ENCODE data around the gene TGFB1. TPM values are rescaled to one million over a fixed set of nuclear protein-coding genes. Genes with fewer than 3 reads are reported as not detected.
"Not testable (repeated sequence)": the region's sequence is repeated elsewhere in the genome, so short reads cannot be mapped to it uniquely, and the experiment has no call there.

The TGFB1 gene
- total RNA-seq, 1 donor from 2014 or later = 25.7 TPM

GRCh38 chr19:41294393-41294792, 59.3 kb downstream of the TGFB1 start:
- H3K36me3 ChIP-seq (ENCODE audit: control insufficient read depth, insufficient read depth, low read length) = peaks cover 18% of the 10 kb centered on the region
- no peaks in the 10 kb centered on the region for H3K27me3 ChIP-seq (ENCODE audit: control insufficient read depth, insufficient read depth, low read length)
- TF ChIP-seq, protein P1, sequence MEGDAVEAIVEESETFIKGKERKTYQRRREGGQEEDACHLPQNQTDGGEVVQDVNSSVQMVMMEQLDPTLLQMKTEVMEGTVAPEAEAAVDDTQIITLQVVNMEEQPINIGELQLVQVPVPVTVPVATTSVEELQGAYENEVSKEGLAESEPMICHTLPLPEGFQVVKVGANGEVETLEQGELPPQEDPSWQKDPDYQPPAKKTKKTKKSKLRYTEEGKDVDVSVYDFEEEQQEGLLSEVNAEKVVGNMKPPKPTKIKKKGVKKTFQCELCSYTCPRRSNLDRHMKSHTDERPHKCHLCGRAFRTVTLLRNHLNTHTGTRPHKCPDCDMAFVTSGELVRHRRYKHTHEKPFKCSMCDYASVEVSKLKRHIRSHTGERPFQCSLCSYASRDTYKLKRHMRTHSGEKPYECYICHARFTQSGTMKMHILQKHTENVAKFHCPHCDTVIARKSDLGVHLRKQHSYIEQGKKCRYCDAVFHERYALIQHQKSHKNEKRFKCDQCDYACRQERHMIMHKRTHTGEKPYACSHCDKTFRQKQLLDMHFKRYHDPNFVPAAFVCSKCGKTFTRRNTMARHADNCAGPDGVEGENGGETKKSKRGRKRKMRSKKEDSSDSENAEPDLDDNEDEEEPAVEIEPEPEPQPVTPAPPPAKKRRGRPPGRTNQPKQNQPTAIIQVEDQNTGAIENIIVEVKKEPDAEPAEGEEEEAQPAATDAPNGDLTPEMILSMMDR (IDR thresholded peaks at IDR 0.05; ENCODE audit: insufficient read depth, low read length, poor library complexity, severe bottlenecking) = no peak
- DNase-seq (ENCODE audit: low read depth) = no peak
- no peak overlapping the region for H3K4me3 ChIP-seq (ENCODE audit: low read depth, low read length)

- peaks cover 12% of the 10 kb centered on the region for H3K36me3 ChIP-seq (ENCODE audit: control insufficient read depth, insufficient read depth, low read length)
- H3K27me3 ChIP-seq (ENCODE audit: control insufficient read depth, insufficient read depth, low read length); DNase-seq (ENCODE audit: low read depth); H3K4me3 ChIP-seq (ENCODE audit: low read depth, low read length): not testable (repeated sequence)
Measured at GRCh38 chr19:41289814-41290213, 63.9 kb downstream of the TGFB1 start.

GRCh38 chr19:41288673-41289530, 64.8 kb downstream of the TGFB1 start:
- Histone ChIP-seq H3K4me3 (ENCODE audit: low read depth, low read length) (no peak overlapping the region), H3K27me3 (ENCODE audit: control insufficient read depth, insufficient read depth, low read length) (no peaks in the 10 kb centered on the region), H3K36me3 (ENCODE audit: control insufficient read depth, insufficient read depth, low read length) (peaks cover 6% of the 10 kb centered on the region)
- TF ChIP-seq, protein P1 (IDR thresholded peaks at IDR 0.05; ENCODE audit: insufficient read depth, low read length, poor library complexity, severe bottlenecking) = no peak
- DNase-seq (ENCODE audit: low read depth) = no peak

Other genes with a start within 250 kb of the TGFB1 start
- gene CYP2F1, start 239.5 kb downstream of the TGFB1 start, total RNA-seq = not detected in 2 replicates
- 3.1 and 4.9 TPM in 2 replicates for gene CYP2S1, start 160.7 kb downstream of the TGFB1 start, total RNA-seq
- 128 and 138 TPM in 2 replicates for gene AXL, start 134.7 kb downstream of the TGFB1 start, total RNA-seq
- gene HNRNPUL1, start 89.5 kb downstream of the TGFB1 start, total RNA-seq = 132 and 142 TPM in 2 replicates
- gene CCDC97, start 43.8 kb downstream of the TGFB1 start, total RNA-seq = 14.8 and 17.3 TPM in 2 replicates
- 4.5 and 5.7 TPM in 2 replicates for gene B9D2, start 10.2 kb upstream of the TGFB1 start, total RNA-seq
- 1.6 and 4.6 TPM in 2 replicates for gene TMEM91, start 22.6 kb upstream of the TGFB1 start, total RNA-seq
- gene EXOSC5, start 43.4 kb upstream of the TGFB1 start, total RNA-seq = 27.0 and 31.6 TPM in 2 replicates
- 49.5 and 51.5 TPM in 2 replicates for gene BCKDHA, start 43.9 kb upstream of the TGFB1 start, total RNA-seq
- 1.2 and 2.7 TPM in 2 replicates for gene B3GNT8, start 73.5 kb upstream of the TGFB1 start, total RNA-seq
- gene DMAC2, start 86.0 kb upstream of the TGFB1 start, total RNA-seq = 62.0 and 63.7 TPM in 2 replicates
- not detected in 2 replicates for gene ERICH4, start 89.2 kb upstream of the TGFB1 start, total RNA-seq
- not detected in 2 replicates for gene CEACAM21, start 222.2 kb upstream of the TGFB1 start, total RNA-seq

Data from kidney epithelial cell (primary cell).